DOHH2 (cell line): Measurements from ENCODE around the gene APBA3.
"Not testable (repeated sequence)": the region's sequence is repeated elsewhere in the genome, so short reads cannot be mapped to it uniquely, and the experiment has no call there.

ENCODE experiments used
- CTCF ChIP-seq: fragments of 200-600 bp; sonication (generic); IDR thresholded peaks from one replicate; pipeline ENCODE4 v1.5.1; 2014; ENCODE audit warnings: antibody characterized with exemption, mild to moderate bottlenecking, low read depth, low read length; ENCODE audit not compliant: poor library complexity, severe bottlenecking
- EZH2phosphoT487 ChIP-seq: fragments of 200-600 bp; sonication (generic); IDR thresholded peaks from 2 replicates; pipeline ENCODE4 v1.6.1; 2017; ENCODE audit warnings: borderline replicate concordance, mild to moderate bottlenecking, antibody characterized with exemption, low read length, moderate library complexity, mixed read lengths

GRCh38 chr19:3757705-3758104 lies 3.8 kb downstream of the APBA3 start:
- not testable (repeated sequence) for TF ChIP-seq CTCF, EZH2phosphoT487
